Body of pancreas (tissue), 4 donors: ENCODE measurements around the gene DYRK1A. TPM values are rescaled to one million over a fixed set of nuclear protein-coding genes. Genes with fewer than 3 reads are reported as not detected.
A peak's percentile ranks its signal among the peaks of the same experiment; 100 is the strongest.

Source experiments
- ATAC-seq: fragments of 150-250 bp; one replicate; pipeline ENCODE4 v1.9.1; 2016
- DNase-seq, 4 donors: peaks; one replicate each; pipeline ENCODE4 v3.0.0-alpha.2; 2019
- H3K27ac ChIP-seq, 4 donors: fragments of 200-600 bp; sonication (generic); 1 replicate in 3 of 4; 2 replicates in 1 of 4; pipeline versions ENCODE4 v1.5.1 to v1.6.1; 2016 to 2019; ENCODE audit warnings: mild to moderate bottlenecking in 1 of 4, mixed read lengths in 1 of 4, moderate library complexity in 1 of 4
- H3K27me3 ChIP-seq, 2 donors: fragments of 200-600 bp; sonication (generic); one replicate each; pipeline ENCODE4 v1.6.0; 2016; ENCODE audit warnings: mild to moderate bottlenecking in 1 of 2
- H3K36me3 ChIP-seq, 2 donors: fragments of 200-600 bp; sonication (generic); replicated peaks in 1 of 2; 2 replicates each; pipeline ENCODE4 v1.5.1; 2016; ENCODE audit warnings: low read depth in 2 of 2; ENCODE audit not compliant: insufficient read depth in 1 of 2
- H3K4me1 ChIP-seq: fragments of 200-600 bp; sonication (generic); one replicate; pipeline ENCODE4 v1.6.0; 2016
- H3K4me3 ChIP-seq, 2 donors: fragments of 200-600 bp; sonication (generic); 1 replicate in 1 of 2; 2 replicates in 1 of 2; pipeline ENCODE4 v1.5.1; 2016 to 2019
- H3K9me3 ChIP-seq, 3 donors: fragments of 200-600 bp; sonication (generic); 1 replicate in 2 of 3; 2 replicates in 1 of 3; pipeline ENCODE4 v1.5.1; 2016
- POLR2A ChIP-seq, 3 donors: fragments of 450-650 bp; IDR thresholded peaks; one replicate each; pipeline ENCODE4 v1.6.1; 2016; ENCODE audit warnings: antibody characterized with exemption in 3 of 3, mild to moderate bottlenecking in 2 of 3
- WGBS, 2 donors: methylation state at CpG; one replicate each; pipeline ENCODE4 v1.1.5; 2017; 5-methylcytosine and 5-hydroxymethylcytosine counted together
- intact Hi-C: fragments of 100-400 bp; cut with DNase I; formaldehyde crosslinking; loops from one replicate; pipeline ENCODE4 v1.15.1; 2023
- total RNA-seq, 2 donors: library from RNA; depleted of rRNA; stranded (reverse); fragments of >200 nt; gene quantifications; one replicate each; pipeline ENCODE4 v1.1.0, GENCODE V29; 2016
- TF ChIP-seq, protein P1 (sequence below), 7 experiments: fragments of 450-650 bp in 4 of 7; fragments of 200-600 bp in 3 of 7; sonication (generic) in 3 of 7; IDR thresholded peaks; one replicate each; pipeline ENCODE4 v1.5.1; 2016 to 2019; ENCODE audit warnings: antibody characterized with exemption in 7 of 7

Gene DYRK1A
- total RNA-seq, 2 donors from 2014 or later: 42.5 to 44.1 TPM

DNA sequence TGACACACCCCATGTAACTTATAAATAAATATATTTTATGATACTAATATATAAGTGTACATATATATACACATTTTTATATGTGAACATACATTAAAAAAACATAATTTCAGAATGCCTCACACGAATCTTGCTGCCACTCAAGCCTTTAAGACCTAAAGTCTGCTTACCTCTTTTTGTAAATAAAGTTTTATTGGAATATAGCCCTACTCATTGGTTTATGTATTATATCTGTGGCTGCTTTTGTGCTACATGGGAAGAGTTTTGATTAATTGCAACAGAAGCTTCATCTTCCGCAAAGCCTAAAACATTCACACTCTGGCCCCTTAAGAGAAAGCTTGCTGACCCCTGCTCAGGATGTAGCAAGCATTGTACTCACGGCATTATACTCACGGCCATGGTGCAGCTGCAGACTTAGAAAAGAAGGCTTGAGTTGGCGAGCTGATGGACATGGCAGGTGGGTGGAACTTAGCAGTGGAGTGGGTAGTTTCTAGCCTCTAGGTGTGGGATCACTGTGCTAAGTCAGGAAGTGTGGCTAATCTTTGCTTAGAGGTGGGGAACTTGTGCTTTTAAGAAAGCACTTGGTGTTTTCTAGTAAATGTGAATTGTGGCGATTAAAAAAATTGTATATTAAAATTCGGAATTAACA lies 80.8 kb downstream of the DYRK1A start:
- H3K36me3 ChIP-seq: no peaks in the 10 kb centered on the region
- peaks cover 56% of the 10 kb centered on the region for H3K4me1 ChIP-seq

DNA sequence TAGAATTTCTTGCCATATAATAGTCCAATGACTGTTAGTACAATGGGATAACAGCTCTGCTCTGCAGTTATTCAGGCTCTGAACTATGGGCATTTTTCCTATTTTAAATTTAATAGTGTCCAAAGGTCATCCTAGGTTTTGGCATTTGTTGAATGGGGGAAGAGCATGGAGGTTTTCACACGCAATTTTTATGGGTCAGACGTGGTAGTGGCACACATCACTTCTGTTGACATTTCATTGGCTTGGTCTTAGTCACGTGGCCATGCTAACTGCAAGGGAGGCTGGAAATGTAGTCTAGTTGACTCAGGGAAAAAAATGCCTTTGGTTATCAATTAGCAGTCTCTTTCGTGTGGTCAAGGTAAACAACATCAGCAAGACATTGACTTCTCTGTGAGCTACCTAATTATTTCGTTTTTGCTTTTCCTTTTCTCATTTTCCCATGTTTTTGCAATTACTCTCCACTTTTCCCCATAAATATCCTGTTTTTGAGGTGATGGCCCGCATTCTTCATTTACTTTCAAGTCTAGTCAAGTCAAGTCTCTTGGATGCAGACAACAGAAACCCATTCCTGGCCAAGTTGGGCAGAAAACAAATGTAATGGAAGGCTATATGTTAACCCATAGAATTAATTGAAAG lies 82.8 kb downstream of the DYRK1A start:
- H3K36me3 ChIP-seq: no peaks in the 10 kb centered on the region
- no peak overlapping the region for H3K27ac ChIP-seq
- no peak for DNase-seq
- TF ChIP-seq POLR2A (IDR thresholded peaks at IDR 0.05): no peak
- TF ChIP-seq, protein P1, sequence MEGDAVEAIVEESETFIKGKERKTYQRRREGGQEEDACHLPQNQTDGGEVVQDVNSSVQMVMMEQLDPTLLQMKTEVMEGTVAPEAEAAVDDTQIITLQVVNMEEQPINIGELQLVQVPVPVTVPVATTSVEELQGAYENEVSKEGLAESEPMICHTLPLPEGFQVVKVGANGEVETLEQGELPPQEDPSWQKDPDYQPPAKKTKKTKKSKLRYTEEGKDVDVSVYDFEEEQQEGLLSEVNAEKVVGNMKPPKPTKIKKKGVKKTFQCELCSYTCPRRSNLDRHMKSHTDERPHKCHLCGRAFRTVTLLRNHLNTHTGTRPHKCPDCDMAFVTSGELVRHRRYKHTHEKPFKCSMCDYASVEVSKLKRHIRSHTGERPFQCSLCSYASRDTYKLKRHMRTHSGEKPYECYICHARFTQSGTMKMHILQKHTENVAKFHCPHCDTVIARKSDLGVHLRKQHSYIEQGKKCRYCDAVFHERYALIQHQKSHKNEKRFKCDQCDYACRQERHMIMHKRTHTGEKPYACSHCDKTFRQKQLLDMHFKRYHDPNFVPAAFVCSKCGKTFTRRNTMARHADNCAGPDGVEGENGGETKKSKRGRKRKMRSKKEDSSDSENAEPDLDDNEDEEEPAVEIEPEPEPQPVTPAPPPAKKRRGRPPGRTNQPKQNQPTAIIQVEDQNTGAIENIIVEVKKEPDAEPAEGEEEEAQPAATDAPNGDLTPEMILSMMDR (IDR thresholded peaks at IDR 0.05): no peak
- 35 to 50% methylated on average over 6 of the region's 6 CpGs for WGBS, 2 donors
- H3K27me3 ChIP-seq: no peaks in the 10 kb centered on the region
- H3K4me3 ChIP-seq: no peak overlapping the region
- intact Hi-C loops: no loop called here
- peak; percentile 21 for ATAC-seq
- H3K9me3 ChIP-seq: no peaks in the 10 kb centered on the region
- peaks cover 49% of the 10 kb centered on the region for H3K4me1 ChIP-seq

More for the DNA sequence above, 80.8 kb downstream of the DYRK1A start:
- Histone ChIP-seq H3K27ac (no peak overlapping the region), H3K27me3 (no peaks in the 10 kb centered on the region), H3K9me3 (no peaks in the 10 kb centered on the region), H3K4me3 (no peak overlapping the region)
- DNase-seq: no peak
- TF ChIP-seq POLR2A (IDR thresholded peaks at IDR 0.05): no peak
- TF ChIP-seq, protein P1 (IDR thresholded peaks at IDR 0.05): no peak
- intact Hi-C loops: no loop called here
- 86 to 95% methylated on average over 7 of the region's 7 CpGs for WGBS, 2 donors
- no peak for ATAC-seq

DNA sequence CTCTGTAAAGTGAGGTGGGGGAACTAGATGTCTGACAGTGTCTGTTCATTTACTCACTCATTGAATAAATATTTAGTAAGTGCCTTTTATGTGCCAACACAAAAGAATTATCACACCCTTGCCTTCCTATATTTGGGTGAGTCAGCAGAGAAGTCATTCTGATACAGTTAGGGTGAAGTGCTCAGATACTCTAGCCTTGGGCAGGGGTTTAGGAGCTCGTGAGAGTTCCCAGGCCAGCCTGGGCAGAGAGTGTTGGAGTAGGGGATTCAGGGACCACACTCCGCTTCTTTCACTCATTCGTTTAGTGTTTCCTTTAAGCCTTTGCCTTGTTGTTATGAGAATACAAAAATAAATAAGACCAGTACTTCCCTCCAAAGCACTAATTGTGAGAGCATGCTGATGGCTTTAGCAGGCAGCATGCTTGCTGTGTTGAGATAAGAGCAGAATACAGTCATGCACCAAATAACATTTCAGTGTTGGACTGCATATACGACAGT lies 83.9 kb downstream of the DYRK1A start:
- H3K36me3 ChIP-seq: no peaks in the 10 kb centered on the region
- no peak overlapping the region for H3K27ac ChIP-seq
- ATAC-seq (no peak), DNase-seq (no peak)
- intact Hi-C loops: no loop called here
- WGBS, 2 donors: 81 to 82% methylated on average over 4 of the region's 4 CpGs
- TF ChIP-seq, protein P1 (IDR thresholded peaks at IDR 0.05): no peak
- no peak for TF ChIP-seq POLR2A (IDR thresholded peaks at IDR 0.05)
- peaks cover 42% of the 10 kb centered on the region for H3K4me1 ChIP-seq
- no peaks in the 10 kb centered on the region for H3K9me3 ChIP-seq
- H3K4me3 ChIP-seq: no peak overlapping the region
- no peaks in the 10 kb centered on the region for H3K27me3 ChIP-seq

DNA sequence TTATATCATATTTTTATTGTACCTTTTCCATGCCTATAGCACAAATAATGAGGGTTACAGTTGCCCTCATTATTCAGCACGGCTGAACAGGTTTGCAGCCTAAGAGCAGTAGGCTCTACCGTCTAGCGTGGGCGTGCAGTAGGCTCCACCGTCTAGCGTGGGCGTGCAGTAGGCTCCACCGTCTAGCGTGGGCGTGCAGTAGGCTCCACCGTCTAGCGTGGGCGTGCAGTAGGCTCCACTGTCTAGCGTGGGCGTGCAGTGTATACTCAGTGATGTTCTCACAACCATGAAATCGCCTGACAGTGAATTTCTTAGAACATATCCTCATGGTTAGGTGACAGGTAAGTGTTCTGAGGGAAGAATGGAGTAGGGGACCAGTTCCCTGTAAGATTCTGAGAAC lies 84.9 kb downstream of the DYRK1A start:
- no peaks in the 10 kb centered on the region for H3K27me3 ChIP-seq
- no peak overlapping the region for H3K4me3 ChIP-seq
- TF ChIP-seq, protein P1 (IDR thresholded peaks at IDR 0.05): no peak
- TF ChIP-seq POLR2A (IDR thresholded peaks at IDR 0.05): no peak
- peaks cover 45% of the 10 kb centered on the region for H3K4me1 ChIP-seq
- intact Hi-C loops: no loop called here
- 95% methylated on average over 16 of the region's 16 CpGs for WGBS, 2 donors
- ATAC-seq (no peak), DNase-seq (no peak)
- H3K36me3 ChIP-seq: no peaks in the 10 kb centered on the region
- no peak overlapping the region for H3K27ac ChIP-seq
- no peaks in the 10 kb centered on the region for H3K9me3 ChIP-seq
